ENCODE data around the gene WNT9A. TPM values are rescaled to one million over a fixed set of nuclear protein-coding genes. Genes with fewer than 3 reads are reported as not detected.

Gene WNT9A
- total RNA-seq, 1 experiment from 2014 or later, result 1.5 TPM

- H3K4me3 Mint-ChIP-seq, result no peak overlapping the region
- CTCF ChIA-PET, result no interaction called here
Measured at GRCh38 chr1:227908359-227908758, 39.4 kb downstream of the WNT9A start.

GRCh38 chr1:227907439-227908015, 40.2 kb downstream of the WNT9A start:
- ChIA-PET POLR2A (no interaction called here), CTCF (no interaction called here)
- no peaks in the 10 kb centered on the region for H3K36me3 Mint-ChIP-seq
- no peak for ATAC-seq
- H3K4me1 Mint-ChIP-seq, result peaks cover 10% of the 10 kb centered on the region
- no peak overlapping the region for H3K4me3 Mint-ChIP-seq
- H3K27ac Mint-ChIP-seq, result no peak overlapping the region
- no peaks in the 10 kb centered on the region for H3K27me3 Mint-ChIP-seq (ENCODE audit: low read depth)
- no peaks in the 10 kb centered on the region for H3K9me3 Mint-ChIP-seq
- DNase-seq (ENCODE audit: low spot score), result no peak
- TF ChIP-seq NR2C2 (CRISPR knock-in tag; IDR thresholded peaks at IDR 0.05) (no peak), IRF2 (CRISPR knock-in tag; IDR thresholded peaks at IDR 0.05; ENCODE audit: borderline replicate concordance, low read depth) (no peak), NFE2L1 (CRISPR knock-in tag; IDR thresholded peaks at IDR 0.05) (no peak), ZNF232 (CRISPR knock-in tag; IDR thresholded peaks at IDR 0.05) (no peak), CREB1 (CRISPR knock-in tag; IDR thresholded peaks at IDR 0.05) (no peak), ZNF423 (CRISPR knock-in tag; IDR thresholded peaks at IDR 0.05) (no peak), NR3C1 (CRISPR knock-in tag; conservative IDR thresholded peaks at IDR 0.05; ENCODE audit: low read depth) (no peak), ZNF396 (CRISPR knock-in tag; IDR thresholded peaks at IDR 0.05; ENCODE audit: borderline replicate concordance) (no peak), ETV6 (CRISPR knock-in tag; IDR thresholded peaks at IDR 0.05) (no peak), OVOL2 (CRISPR knock-in tag; IDR thresholded peaks at IDR 0.05; ENCODE audit: borderline replicate concordance) (no peak)
- TF ChIP-seq, protein P1, sequence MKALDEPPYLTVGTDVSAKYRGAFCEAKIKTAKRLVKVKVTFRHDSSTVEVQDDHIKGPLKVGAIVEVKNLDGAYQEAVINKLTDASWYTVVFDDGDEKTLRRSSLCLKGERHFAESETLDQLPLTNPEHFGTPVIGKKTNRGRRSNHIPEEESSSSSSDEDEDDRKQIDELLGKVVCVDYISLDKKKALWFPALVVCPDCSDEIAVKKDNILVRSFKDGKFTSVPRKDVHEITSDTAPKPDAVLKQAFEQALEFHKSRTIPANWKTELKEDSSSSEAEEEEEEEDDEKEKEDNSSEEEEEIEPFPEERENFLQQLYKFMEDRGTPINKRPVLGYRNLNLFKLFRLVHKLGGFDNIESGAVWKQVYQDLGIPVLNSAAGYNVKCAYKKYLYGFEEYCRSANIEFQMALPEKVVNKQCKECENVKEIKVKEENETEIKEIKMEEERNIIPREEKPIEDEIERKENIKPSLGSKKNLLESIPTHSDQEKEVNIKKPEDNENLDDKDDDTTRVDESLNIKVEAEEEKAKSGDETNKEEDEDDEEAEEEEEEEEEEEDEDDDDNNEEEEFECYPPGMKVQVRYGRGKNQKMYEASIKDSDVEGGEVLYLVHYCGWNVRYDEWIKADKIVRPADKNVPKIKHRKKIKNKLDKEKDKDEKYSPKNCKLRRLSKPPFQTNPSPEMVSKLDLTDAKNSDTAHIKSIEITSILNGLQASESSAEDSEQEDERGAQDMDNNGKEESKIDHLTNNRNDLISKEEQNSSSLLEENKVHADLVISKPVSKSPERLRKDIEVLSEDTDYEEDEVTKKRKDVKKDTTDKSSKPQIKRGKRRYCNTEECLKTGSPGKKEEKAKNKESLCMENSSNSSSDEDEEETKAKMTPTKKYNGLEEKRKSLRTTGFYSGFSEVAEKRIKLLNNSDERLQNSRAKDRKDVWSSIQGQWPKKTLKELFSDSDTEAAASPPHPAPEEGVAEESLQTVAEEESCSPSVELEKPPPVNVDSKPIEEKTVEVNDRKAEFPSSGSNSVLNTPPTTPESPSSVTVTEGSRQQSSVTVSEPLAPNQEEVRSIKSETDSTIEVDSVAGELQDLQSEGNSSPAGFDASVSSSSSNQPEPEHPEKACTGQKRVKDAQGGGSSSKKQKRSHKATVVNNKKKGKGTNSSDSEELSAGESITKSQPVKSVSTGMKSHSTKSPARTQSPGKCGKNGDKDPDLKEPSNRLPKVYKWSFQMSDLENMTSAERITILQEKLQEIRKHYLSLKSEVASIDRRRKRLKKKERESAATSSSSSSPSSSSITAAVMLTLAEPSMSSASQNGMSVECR (CRISPR knock-in tag; IDR thresholded peaks at IDR 0.05; ENCODE audit: borderline replicate concordance), result no peak
- TF ChIP-seq, protein P2, sequence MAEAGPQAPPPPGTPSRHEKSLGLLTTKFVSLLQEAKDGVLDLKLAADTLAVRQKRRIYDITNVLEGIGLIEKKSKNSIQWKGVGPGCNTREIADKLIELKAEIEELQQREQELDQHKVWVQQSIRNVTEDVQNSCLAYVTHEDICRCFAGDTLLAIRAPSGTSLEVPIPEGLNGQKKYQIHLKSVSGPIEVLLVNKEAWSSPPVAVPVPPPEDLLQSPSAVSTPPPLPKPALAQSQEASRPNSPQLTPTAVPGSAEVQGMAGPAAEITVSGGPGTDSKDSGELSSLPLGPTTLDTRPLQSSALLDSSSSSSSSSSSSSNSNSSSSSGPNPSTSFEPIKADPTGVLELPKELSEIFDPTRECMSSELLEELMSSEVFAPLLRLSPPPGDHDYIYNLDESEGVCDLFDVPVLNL (CRISPR knock-in tag; IDR thresholded peaks at IDR 0.05; ENCODE audit: borderline replicate concordance, low read depth), result no peak
- TF ChIP-seq, protein P3, sequence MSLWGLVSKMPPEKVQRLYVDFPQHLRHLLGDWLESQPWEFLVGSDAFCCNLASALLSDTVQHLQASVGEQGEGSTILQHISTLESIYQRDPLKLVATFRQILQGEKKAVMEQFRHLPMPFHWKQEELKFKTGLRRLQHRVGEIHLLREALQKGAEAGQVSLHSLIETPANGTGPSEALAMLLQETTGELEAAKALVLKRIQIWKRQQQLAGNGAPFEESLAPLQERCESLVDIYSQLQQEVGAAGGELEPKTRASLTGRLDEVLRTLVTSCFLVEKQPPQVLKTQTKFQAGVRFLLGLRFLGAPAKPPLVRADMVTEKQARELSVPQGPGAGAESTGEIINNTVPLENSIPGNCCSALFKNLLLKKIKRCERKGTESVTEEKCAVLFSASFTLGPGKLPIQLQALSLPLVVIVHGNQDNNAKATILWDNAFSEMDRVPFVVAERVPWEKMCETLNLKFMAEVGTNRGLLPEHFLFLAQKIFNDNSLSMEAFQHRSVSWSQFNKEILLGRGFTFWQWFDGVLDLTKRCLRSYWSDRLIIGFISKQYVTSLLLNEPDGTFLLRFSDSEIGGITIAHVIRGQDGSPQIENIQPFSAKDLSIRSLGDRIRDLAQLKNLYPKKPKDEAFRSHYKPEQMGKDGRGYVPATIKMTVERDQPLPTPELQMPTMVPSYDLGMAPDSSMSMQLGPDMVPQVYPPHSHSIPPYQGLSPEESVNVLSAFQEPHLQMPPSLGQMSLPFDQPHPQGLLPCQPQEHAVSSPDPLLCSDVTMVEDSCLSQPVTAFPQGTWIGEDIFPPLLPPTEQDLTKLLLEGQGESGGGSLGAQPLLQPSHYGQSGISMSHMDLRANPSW (CRISPR knock-in tag; conservative IDR thresholded peaks at IDR 0.05; ENCODE audit: low read depth), result no peak
- TF ChIP-seq, protein P4, sequence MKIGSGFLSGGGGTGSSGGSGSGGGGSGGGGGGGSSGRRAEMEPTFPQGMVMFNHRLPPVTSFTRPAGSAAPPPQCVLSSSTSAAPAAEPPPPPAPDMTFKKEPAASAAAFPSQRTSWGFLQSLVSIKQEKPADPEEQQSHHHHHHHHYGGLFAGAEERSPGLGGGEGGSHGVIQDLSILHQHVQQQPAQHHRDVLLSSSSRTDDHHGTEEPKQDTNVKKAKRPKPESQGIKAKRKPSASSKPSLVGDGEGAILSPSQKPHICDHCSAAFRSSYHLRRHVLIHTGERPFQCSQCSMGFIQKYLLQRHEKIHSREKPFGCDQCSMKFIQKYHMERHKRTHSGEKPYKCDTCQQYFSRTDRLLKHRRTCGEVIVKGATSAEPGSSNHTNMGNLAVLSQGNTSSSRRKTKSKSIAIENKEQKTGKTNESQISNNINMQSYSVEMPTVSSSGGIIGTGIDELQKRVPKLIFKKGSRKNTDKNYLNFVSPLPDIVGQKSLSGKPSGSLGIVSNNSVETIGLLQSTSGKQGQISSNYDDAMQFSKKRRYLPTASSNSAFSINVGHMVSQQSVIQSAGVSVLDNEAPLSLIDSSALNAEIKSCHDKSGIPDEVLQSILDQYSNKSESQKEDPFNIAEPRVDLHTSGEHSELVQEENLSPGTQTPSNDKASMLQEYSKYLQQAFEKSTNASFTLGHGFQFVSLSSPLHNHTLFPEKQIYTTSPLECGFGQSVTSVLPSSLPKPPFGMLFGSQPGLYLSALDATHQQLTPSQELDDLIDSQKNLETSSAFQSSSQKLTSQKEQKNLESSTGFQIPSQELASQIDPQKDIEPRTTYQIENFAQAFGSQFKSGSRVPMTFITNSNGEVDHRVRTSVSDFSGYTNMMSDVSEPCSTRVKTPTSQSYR (CRISPR knock-in tag; IDR thresholded peaks at IDR 0.05), result no peak

More at GRCh38 chr1:227908359-227908758, 39.4 kb downstream of the WNT9A start:
- Mint-ChIP-seq H3K36me3 (no peaks in the 10 kb centered on the region), H3K27ac (no peak overlapping the region), H3K27me3 (ENCODE audit: low read depth) (no peaks in the 10 kb centered on the region), H3K4me1 (peaks cover 19% of the 10 kb centered on the region), H3K9me3 (no peaks in the 10 kb centered on the region)
- POLR2A ChIA-PET, result no interaction called here
- DNase-seq (ENCODE audit: low spot score), result no peak
- TF ChIP-seq KAT7 (CRISPR knock-in tag; IDR thresholded peaks at IDR 0.05; ENCODE audit: borderline replicate concordance), result no peak
- TF ChIP-seq, protein P5, sequence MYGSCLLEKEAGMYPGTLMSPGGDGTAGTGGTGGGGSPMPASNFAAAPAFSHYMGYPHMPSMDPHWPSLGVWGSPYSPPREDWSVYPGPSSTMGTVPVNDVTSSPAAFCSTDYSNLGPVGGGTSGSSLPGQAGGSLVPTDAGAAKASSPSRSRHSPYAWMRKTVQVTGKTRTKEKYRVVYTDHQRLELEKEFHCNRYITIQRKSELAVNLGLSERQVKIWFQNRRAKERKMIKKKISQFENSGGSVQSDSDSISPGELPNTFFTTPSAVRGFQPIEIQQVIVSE (CRISPR knock-in tag; IDR thresholded peaks at IDR 0.05; ENCODE audit: borderline replicate concordance), result no peak
- TF ChIP-seq, protein P6, sequence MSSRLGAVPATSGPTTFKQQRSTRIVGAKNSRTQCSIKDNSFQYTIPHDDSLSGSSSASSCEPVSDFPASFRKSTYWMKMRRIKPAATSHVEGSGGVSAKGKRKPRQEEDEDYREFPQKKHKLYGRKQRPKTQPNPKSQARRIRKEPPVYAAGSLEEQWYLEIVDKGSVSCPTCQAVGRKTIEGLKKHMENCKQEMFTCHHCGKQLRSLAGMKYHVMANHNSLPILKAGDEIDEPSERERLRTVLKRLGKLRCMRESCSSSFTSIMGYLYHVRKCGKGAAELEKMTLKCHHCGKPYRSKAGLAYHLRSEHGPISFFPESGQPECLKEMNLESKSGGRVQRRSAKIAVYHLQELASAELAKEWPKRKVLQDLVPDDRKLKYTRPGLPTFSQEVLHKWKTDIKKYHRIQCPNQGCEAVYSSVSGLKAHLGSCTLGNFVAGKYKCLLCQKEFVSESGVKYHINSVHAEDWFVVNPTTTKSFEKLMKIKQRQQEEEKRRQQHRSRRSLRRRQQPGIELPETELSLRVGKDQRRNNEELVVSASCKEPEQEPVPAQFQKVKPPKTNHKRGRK (CRISPR knock-in tag; IDR thresholded peaks at IDR 0.05; ENCODE audit: borderline replicate concordance), result no peak
- no peak for TF ChIP-seq ATF1 (CRISPR knock-in tag; IDR thresholded peaks at IDR 0.05)
- no peak for TF ChIP-seq FOXJ3 (CRISPR knock-in tag; IDR thresholded peaks at IDR 0.05; ENCODE audit: borderline replicate concordance)
- no peak for TF ChIP-seq MYBL2 (CRISPR knock-in tag; IDR thresholded peaks at IDR 0.05)
- TF ChIP-seq TEAD1 (CRISPR knock-in tag; IDR thresholded peaks at IDR 0.05), result no peak
- no peak for TF ChIP-seq ZNF138 (CRISPR knock-in tag; conservative IDR thresholded peaks at IDR 0.05)
- TF ChIP-seq, protein P7, sequence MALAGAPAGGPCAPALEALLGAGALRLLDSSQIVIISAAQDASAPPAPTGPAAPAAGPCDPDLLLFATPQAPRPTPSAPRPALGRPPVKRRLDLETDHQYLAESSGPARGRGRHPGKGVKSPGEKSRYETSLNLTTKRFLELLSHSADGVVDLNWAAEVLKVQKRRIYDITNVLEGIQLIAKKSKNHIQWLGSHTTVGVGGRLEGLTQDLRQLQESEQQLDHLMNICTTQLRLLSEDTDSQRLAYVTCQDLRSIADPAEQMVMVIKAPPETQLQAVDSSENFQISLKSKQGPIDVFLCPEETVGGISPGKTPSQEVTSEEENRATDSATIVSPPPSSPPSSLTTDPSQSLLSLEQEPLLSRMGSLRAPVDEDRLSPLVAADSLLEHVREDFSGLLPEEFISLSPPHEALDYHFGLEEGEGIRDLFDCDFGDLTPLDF (CRISPR knock-in tag; IDR thresholded peaks at IDR 0.05), result no peak
- ATAC-seq, result no peak
